ENCODE data around the gene KRT2. TPM values are rescaled to one million over a fixed set of nuclear protein-coding genes. Genes with fewer than 3 reads are reported as not detected.

KRT2 gene
- total RNA-seq, 1 experiment from 2014 or later = not detected

GRCh38 chr12:52657250-52657902 lies 5.4 kb upstream of the KRT2 start:
- in situ Hi-C loops (cut with HindIII; ENCODE audit: low pct_unique_long_range_greater_than_20kb, low sequenced_read_pairs) = no loop called here
- no peak for DNase-seq (ENCODE audit: low read depth, low spot score)

GRCh38 chr12:52656616-52657015 lies 4.6 kb upstream of the KRT2 start:
- in situ Hi-C loops (cut with HindIII; ENCODE audit: low pct_unique_long_range_greater_than_20kb, low sequenced_read_pairs) = no loop called here
- DNase-seq (ENCODE audit: low read depth, low spot score) = no peak

- no peak for DNase-seq (ENCODE audit: low read depth, low spot score)
- in situ Hi-C loops (cut with HindIII; ENCODE audit: low pct_unique_long_range_greater_than_20kb, low sequenced_read_pairs) = no loop called here
Measured at GRCh38 chr12:52655720-52656124, 3.7 kb upstream of the KRT2 start.

- DNase-seq (ENCODE audit: low read depth, low spot score) = no peak
- in situ Hi-C loops (cut with HindIII; ENCODE audit: low pct_unique_long_range_greater_than_20kb, low sequenced_read_pairs) = no loop called here
Measured at GRCh38 chr12:52655251-52655650, 3.2 kb upstream of the KRT2 start.

GRCh38 chr12:52650520-52651081 lies 1.4 kb downstream of the KRT2 start:
- in situ Hi-C loops (cut with HindIII; ENCODE audit: low pct_unique_long_range_greater_than_20kb, low sequenced_read_pairs) = no loop called here
- DNase-seq (ENCODE audit: low read depth, low spot score) = no peak

- in situ Hi-C loops (cut with HindIII; ENCODE audit: low pct_unique_long_range_greater_than_20kb, low sequenced_read_pairs) = loop anchor here (25.0 kb wide), 1 partner anchor 138 kb away; the partner anchor contains the start of genes KRT3 and KRT76
- DNase-seq (ENCODE audit: low read depth, low spot score) = no peak
Measured at GRCh38 chr12:52649066-52649465, 2.9 kb downstream of the KRT2 start.

GRCh38 chr12:52648012-52648550 lies 3.9 kb downstream of the KRT2 start:
- DNase-seq (ENCODE audit: low read depth, low spot score) = no peak
- in situ Hi-C loops (cut with HindIII; ENCODE audit: low pct_unique_long_range_greater_than_20kb, low sequenced_read_pairs) = loop anchor here (25.0 kb wide), 1 partner anchor 139 kb away; the partner anchor contains the start of genes KRT3 and KRT76

- in situ Hi-C loops (cut with HindIII; ENCODE audit: low pct_unique_long_range_greater_than_20kb, low sequenced_read_pairs) = loop anchor here (25.0 kb wide), 1 partner anchor 140 kb away; the partner anchor contains the start of genes KRT3 and KRT76
- DNase-seq (ENCODE audit: low read depth, low spot score) = no peak
Measured at GRCh38 chr12:52647601-52648000, 4.4 kb downstream of the KRT2 start.

GRCh38 chr12:52646613-52647012 lies 5.4 kb downstream of the KRT2 start:
- DNase-seq (ENCODE audit: low read depth, low spot score) = no peak
- in situ Hi-C loops (cut with HindIII; ENCODE audit: low pct_unique_long_range_greater_than_20kb, low sequenced_read_pairs) = loop anchor here (25.0 kb wide), 1 partner anchor 141 kb away; the partner anchor contains the start of genes KRT3 and KRT76

GRCh38 chr12:52645982-52646381 lies 6.0 kb downstream of the KRT2 start:
- in situ Hi-C loops (cut with HindIII; ENCODE audit: low pct_unique_long_range_greater_than_20kb, low sequenced_read_pairs) = loop anchor here (25.0 kb wide), 1 partner anchor 141 kb away; the partner anchor contains the start of genes KRT3 and KRT76
- DNase-seq (ENCODE audit: low read depth, low spot score) = no peak

GRCh38 chr12:52645120-52645761 lies 6.8 kb downstream of the KRT2 start:
- in situ Hi-C loops (cut with HindIII; ENCODE audit: low pct_unique_long_range_greater_than_20kb, low sequenced_read_pairs) = loop anchor here (25.0 kb wide), 1 partner anchor 142 kb away; the partner anchor contains the start of genes KRT3 and KRT76
- DNase-seq (ENCODE audit: low read depth, low spot score) = no peak

GRCh38 chr12:52644078-52644415 lies 8.0 kb downstream of the KRT2 start:
- in situ Hi-C loops (cut with HindIII; ENCODE audit: low pct_unique_long_range_greater_than_20kb, low sequenced_read_pairs) = loop anchor here (25.0 kb wide), 1 partner anchor 143 kb away; the partner anchor contains the start of genes KRT3 and KRT76
- no peak for DNase-seq (ENCODE audit: low read depth, low spot score)

GRCh38 chr12:52643233-52644077 lies 8.6 kb downstream of the KRT2 start:
- DNase-seq (ENCODE audit: low read depth, low spot score) = no peak
- in situ Hi-C loops (cut with HindIII; ENCODE audit: low pct_unique_long_range_greater_than_20kb, low sequenced_read_pairs) = loop anchor here (25.0 kb wide), 1 partner anchor 144 kb away; the partner anchor contains the start of genes KRT3 and KRT76

- DNase-seq (ENCODE audit: low read depth, low spot score) = no peak
- in situ Hi-C loops (cut with HindIII; ENCODE audit: low pct_unique_long_range_greater_than_20kb, low sequenced_read_pairs) = loop anchor here (25.0 kb wide), 1 partner anchor 146 kb away; the partner anchor contains the start of genes KRT3 and KRT76
Measured at GRCh38 chr12:52641468-52641867, 10.5 kb downstream of the KRT2 start.

- in situ Hi-C loops (cut with HindIII; ENCODE audit: low pct_unique_long_range_greater_than_20kb, low sequenced_read_pairs) = loop anchor here (25.0 kb wide), 1 partner anchor 150 kb away; the partner anchor contains the start of genes KRT3 and KRT76
- no peak for DNase-seq (ENCODE audit: low read depth, low spot score)
Measured at GRCh38 chr12:52637299-52637698, 14.7 kb downstream of the KRT2 start.

- in situ Hi-C loops (cut with HindIII; ENCODE audit: low pct_unique_long_range_greater_than_20kb, low sequenced_read_pairs) = loop anchor here (25.0 kb wide), 1 partner anchor 151 kb away; the partner anchor contains the start of genes KRT3 and KRT76
- no peak for DNase-seq (ENCODE audit: low read depth, low spot score)
Measured at GRCh38 chr12:52636592-52637258, 15.3 kb downstream of the KRT2 start.

- in situ Hi-C loops (cut with HindIII; ENCODE audit: low pct_unique_long_range_greater_than_20kb, low sequenced_read_pairs) = loop anchor here (25.0 kb wide), 1 partner anchor 151 kb away; the partner anchor contains the start of genes KRT3 and KRT76
- no peak for DNase-seq (ENCODE audit: low read depth, low spot score)
Measured at GRCh38 chr12:52636189-52636588, 15.8 kb downstream of the KRT2 start.
